Fibroblast of mammary gland (primary cell): ENCODE measurements around the gene CD300A.

Experiments used
- DNase-seq: peaks from one replicate; pipeline ENCODE4 v3.0.0-alpha.2; 2010; ENCODE audit warnings: low read depth
- H3K4me3 ChIP-seq: 2 replicates; pipeline ENCODE4 v1.5.1; 2011; ENCODE audit warnings: low read depth, mild to moderate bottlenecking, low read length, moderate library complexity; ENCODE audit not compliant: control insufficient read depth
- TF ChIP-seq, protein P1 (sequence below): conservative IDR thresholded peaks from 2 replicates; pipeline ENCODE4 v1.5.1; 2011; ENCODE audit warnings: low read depth, low read length, inconsistent platforms; ENCODE audit not compliant: control insufficient read depth, insufficient read depth

The CD300A gene

DNA sequence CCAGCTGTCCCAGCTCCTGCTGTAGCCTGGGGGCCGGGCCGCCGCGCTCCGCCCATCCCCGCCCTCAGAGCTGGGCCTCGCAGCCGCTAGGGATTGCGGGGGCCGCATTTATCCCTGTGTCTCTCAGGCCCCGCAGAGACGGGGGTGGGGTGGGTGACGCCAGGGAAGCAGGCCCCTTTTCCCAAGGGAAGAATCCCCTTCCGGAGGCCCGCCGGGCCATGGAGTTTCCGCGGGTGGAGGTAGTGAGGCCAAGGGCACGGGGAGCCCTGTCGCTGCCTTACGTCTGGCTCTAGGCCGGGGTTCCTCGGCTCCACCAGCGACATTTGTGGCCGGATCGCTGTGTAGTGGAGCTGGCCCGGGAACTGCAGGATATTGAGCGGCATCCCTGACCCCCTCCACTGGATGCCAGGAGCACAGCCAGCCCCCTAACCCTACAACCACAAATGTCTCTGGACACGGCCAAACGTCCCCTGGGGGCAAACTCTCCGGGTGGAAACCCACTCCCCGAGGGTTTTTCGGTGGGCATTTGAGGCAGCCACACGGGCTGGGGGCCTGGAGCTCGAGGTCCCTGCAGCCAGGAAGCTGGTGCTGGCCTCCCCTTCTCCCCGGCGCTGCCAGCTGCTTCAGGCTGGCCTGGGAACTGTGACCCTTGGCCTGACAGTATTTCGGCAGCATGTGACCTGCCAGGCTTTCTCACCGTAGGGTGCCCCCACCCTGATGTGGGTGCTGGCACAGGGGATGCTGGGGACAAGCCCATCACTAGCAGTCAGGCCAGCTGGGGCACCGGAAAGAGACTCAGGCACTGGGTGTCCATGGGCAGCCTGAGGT lies 12.0 kb upstream of the CD300A start:
- peak overlapping the region; percentile 38 for H3K4me3 ChIP-seq
- DNase-seq = peak; percentile 57
- TF ChIP-seq, protein P1, sequence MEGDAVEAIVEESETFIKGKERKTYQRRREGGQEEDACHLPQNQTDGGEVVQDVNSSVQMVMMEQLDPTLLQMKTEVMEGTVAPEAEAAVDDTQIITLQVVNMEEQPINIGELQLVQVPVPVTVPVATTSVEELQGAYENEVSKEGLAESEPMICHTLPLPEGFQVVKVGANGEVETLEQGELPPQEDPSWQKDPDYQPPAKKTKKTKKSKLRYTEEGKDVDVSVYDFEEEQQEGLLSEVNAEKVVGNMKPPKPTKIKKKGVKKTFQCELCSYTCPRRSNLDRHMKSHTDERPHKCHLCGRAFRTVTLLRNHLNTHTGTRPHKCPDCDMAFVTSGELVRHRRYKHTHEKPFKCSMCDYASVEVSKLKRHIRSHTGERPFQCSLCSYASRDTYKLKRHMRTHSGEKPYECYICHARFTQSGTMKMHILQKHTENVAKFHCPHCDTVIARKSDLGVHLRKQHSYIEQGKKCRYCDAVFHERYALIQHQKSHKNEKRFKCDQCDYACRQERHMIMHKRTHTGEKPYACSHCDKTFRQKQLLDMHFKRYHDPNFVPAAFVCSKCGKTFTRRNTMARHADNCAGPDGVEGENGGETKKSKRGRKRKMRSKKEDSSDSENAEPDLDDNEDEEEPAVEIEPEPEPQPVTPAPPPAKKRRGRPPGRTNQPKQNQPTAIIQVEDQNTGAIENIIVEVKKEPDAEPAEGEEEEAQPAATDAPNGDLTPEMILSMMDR = no peak

DNA sequence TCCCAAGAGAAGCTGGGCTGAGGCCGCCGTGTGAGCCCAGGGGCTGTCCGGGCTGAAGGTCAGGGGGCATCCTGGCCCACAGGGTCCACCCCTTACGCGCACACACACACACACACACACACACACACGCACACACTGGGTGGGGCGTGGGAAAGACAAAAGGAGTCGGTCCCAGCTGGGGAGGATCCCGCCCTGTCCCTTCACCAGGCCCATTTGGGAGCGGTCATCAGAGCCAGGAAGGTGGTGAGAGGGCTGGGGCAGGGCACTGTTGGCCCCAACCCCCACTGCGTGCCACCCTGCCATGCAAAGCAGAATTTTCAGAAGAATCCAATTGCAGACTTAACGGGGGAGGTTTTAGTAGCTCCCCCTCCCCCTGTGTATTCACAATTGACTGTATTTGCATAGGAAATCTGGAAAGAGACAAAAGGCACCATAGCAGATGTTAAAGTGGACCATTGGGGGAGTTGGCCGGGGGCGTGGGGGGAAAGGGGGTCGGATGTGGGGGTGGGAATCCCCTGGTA lies 11.3 kb upstream of the CD300A start:
- TF ChIP-seq, protein P1 = no peak
- no peak for DNase-seq
- no peak overlapping the region for H3K4me3 ChIP-seq

DNA sequence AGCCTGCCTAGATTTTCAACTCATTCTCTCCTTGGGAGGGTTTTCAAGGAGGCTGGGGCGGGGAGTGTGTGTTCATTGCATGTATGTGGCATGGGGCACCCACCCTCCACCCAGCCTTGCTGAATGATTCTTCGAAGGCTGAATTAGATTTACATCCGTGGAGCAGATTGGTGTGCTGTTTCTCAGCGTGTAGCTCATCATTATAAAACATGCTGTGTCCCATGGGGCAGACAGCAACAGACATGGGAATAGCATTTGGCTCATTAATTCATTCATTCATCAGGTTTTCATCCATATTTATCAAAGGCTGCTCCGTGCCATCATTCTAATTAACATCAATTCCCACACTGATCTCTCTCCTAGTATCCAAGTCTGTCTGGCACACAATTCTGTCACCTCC lies 10.6 kb upstream of the CD300A start:
- TF ChIP-seq, protein P1 = no peak
- no peak for DNase-seq
- H3K4me3 ChIP-seq = no peak overlapping the region

DNA sequence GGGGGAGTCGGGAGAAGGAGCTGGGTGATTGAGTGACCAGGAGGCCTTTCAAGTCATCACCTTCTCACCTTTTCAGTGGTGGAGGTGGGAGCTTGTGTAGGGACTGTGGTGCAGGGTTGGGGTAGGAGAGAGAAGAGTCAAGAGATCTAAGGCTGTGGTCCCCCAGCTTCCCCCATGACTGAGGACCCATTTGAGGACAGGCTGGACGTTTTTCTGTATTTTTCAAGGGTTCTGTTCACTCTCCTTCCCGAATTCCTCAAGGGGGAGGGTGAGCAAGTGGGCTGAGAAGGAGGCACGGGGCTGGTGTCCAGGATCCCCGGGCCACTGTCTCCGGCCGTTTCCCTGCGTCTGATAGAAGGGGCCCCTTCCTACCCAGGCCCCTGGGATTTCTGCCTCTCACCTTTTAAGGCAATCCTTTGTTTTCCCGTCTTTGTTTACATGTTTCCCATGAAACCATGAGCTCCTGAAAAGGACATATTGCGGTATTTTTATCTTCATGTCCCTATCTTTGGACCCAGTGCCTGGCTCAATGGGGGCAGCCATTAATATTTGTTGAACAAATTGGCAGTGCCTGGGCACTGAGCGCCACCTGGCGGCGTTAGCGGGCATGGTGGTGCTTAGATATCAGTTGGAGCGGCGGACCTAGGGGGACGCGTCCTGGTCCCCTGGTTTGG lies 9.2 kb upstream of the CD300A start:
- no peak overlapping the region for H3K4me3 ChIP-seq
- TF ChIP-seq, protein P1 = peak; percentile 83
- DNase-seq = peak; percentile 63

DNA sequence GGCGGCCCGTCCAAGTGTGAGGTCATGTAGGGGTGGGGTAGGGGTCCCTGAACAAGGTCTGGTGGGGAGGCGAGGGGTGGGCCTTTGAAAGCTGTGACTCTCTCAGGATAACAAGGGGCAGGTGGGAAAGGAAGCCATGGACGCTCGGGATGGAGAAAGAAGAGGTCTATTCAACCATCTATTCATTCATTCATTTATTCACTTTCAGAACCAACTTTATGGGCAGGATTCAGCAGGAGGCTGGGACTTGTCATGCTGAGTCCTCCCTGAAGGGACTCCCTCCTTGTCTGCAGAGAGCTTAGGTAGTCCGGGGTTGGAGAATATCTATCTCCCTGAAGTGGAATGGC lies 8.6 kb upstream of the CD300A start:
- no peak overlapping the region for H3K4me3 ChIP-seq
- DNase-seq = no peak
- TF ChIP-seq, protein P1 = no peak

DNA sequence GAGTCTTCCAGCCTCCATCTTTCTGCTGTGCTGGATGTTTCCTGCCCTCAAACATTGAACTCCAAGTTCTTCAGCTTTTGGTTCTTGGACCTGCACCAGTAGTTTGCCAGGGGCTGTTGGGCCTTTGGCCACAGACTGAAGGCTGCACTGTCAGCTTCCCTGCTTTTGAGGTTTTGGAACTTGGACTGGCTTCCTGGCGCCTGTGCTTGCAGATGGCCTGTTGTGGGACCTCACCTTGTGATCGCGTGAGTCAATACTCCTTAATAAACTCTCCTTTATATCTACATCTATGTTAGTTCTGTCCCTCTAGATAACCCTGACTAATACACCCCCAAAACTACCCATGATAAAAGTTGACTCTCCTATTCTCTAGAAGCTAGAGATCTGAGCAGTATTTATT lies 7.6 kb upstream of the CD300A start:
- TF ChIP-seq, protein P1 = no peak
- H3K4me3 ChIP-seq = no peak overlapping the region
- DNase-seq = no peak
